Chondrocyte (in vitro differentiated cells): ENCODE data around the gene PDXP. TPM values are rescaled to one million over a fixed set of nuclear protein-coding genes. Genes with fewer than 3 reads are reported as not detected.
A peak's percentile ranks its signal among the peaks of the same experiment; 100 is the strongest.

ENCODE experiments used
- DNase-seq: peaks from one replicate; pipeline ENCODE4 v3.0.0; 2021; ENCODE audit warnings: mixed read lengths, low spot score
- H3K27ac Mint-ChIP-seq: one replicate; pipeline ENCODE4 v1.8.0; 2021; ENCODE audit warnings: mild to moderate bottlenecking, moderate library complexity, mixed read lengths; ENCODE audit not compliant: unreplicated experiment
- H3K27me3 Mint-ChIP-seq: 2 replicates; pipeline ENCODE4 v1.8.0; 2021; ENCODE audit warnings: low read depth, mixed read lengths
- H3K36me3 Mint-ChIP-seq: 2 replicates; pipeline ENCODE4 v1.8.0; 2021; ENCODE audit warnings: low read depth, mixed read lengths
- H3K4me1 Mint-ChIP-seq: 2 replicates; pipeline ENCODE4 v1.8.0; 2021; ENCODE audit warnings: low read depth, mild to moderate bottlenecking, mixed read lengths
- H3K4me3 Mint-ChIP-seq: one replicate; pipeline ENCODE4 v1.8.0; 2021; ENCODE audit warnings: mild to moderate bottlenecking, moderate library complexity, mixed read lengths; ENCODE audit not compliant: unreplicated experiment
- H3K9me3 Mint-ChIP-seq: 2 replicates; pipeline ENCODE4 v1.8.0; 2021; ENCODE audit warnings: low read depth, mixed read lengths
- total RNA-seq: library from RNA; stranded (reverse); gene quantifications from 3 replicates; pipeline ENCODE4 v1.2.1, GENCODE V29; 2021
- TF ChIP-seq, protein P1 (sequence below): fragments of 200-600 bp; sonication (generic); IDR thresholded peaks from 2 replicates; pipeline ENCODE4 v1.5.0; 2021; ENCODE audit warnings: antibody characterized with exemption, mild to moderate bottlenecking, moderate library complexity

PDXP gene
- total RNA-seq, 1 donor from 2014 or later = 14.8 TPM

GRCh38 chr22:37633625-37634416 is 24.7 kb upstream of the PDXP start:
- H3K9me3 Mint-ChIP-seq = no peaks in the 10 kb centered on the region
- no peak for DNase-seq
- H3K27me3 Mint-ChIP-seq = no peaks in the 10 kb centered on the region
- peaks cover 34% of the 10 kb centered on the region for H3K4me1 Mint-ChIP-seq
- TF ChIP-seq, protein P1, sequence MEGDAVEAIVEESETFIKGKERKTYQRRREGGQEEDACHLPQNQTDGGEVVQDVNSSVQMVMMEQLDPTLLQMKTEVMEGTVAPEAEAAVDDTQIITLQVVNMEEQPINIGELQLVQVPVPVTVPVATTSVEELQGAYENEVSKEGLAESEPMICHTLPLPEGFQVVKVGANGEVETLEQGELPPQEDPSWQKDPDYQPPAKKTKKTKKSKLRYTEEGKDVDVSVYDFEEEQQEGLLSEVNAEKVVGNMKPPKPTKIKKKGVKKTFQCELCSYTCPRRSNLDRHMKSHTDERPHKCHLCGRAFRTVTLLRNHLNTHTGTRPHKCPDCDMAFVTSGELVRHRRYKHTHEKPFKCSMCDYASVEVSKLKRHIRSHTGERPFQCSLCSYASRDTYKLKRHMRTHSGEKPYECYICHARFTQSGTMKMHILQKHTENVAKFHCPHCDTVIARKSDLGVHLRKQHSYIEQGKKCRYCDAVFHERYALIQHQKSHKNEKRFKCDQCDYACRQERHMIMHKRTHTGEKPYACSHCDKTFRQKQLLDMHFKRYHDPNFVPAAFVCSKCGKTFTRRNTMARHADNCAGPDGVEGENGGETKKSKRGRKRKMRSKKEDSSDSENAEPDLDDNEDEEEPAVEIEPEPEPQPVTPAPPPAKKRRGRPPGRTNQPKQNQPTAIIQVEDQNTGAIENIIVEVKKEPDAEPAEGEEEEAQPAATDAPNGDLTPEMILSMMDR = peak; percentile 65
- H3K27ac Mint-ChIP-seq = peak overlapping the region; percentile 79
- peak overlapping the region; percentile 51 for H3K4me3 Mint-ChIP-seq
- H3K36me3 Mint-ChIP-seq = no peaks in the 10 kb centered on the region

DNA sequence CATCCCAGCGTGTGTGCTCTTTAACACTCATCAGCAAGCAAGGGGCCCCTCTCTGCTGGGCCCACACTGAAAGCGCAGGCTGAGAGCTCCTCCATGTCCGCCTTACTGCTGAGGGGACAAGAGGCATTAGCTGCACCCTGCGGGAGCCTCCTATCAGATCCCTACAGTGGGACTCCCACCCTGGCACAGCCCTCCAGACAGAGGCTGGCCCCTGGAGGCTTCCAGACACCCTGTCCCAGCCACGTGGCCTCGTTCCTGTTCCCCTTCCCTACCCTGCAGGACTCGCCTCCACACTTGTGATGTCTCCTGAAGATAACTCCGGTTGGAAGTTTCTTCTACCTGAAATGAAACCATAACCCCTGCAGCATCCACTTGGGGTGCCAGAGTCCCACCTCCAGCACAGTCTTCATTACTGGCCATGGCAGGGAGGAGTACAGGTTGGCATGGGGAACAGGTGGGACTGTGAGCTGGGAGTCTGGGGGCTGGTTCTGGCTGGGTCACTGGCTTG is 24.1 kb upstream of the PDXP start:
- no peaks in the 10 kb centered on the region for H3K36me3 Mint-ChIP-seq
- TF ChIP-seq, protein P1 = no peak
- H3K4me1 Mint-ChIP-seq = peaks cover 35% of the 10 kb centered on the region
- no peak for DNase-seq
- peak overlapping the region; percentile 51 for H3K4me3 Mint-ChIP-seq
- H3K27me3 Mint-ChIP-seq = no peaks in the 10 kb centered on the region
- H3K9me3 Mint-ChIP-seq = no peaks in the 10 kb centered on the region
- H3K27ac Mint-ChIP-seq = peak overlapping the region; percentile 79

DNA sequence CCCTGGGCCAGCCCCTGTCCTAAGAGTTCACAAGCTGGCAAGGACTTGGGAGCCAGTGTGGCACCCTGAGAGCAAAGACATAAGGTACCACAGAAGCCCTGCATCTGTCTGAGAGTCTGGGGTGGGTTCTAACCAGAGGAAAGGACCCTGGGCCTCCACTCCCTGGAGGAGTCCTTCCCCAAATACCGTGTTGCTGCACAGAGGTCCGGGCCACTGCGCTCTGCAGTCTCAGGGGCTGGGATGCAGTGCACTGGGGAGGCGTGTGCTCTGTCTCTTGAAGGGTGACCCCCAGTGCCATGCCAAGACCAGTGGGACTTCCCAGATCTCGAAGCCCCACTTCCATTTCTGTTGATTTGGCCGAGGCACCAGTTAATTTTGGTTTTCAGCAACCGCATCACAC is 23.4 kb upstream of the PDXP start:
- DNase-seq = no peak
- Mint-ChIP-seq H3K4me1 (peaks cover 36% of the 10 kb centered on the region), H3K27ac (no peak overlapping the region), H3K36me3 (no peaks in the 10 kb centered on the region), H3K4me3 (no peak overlapping the region), H3K9me3 (no peaks in the 10 kb centered on the region), H3K27me3 (no peaks in the 10 kb centered on the region)
- TF ChIP-seq, protein P1 = no peak

DNA sequence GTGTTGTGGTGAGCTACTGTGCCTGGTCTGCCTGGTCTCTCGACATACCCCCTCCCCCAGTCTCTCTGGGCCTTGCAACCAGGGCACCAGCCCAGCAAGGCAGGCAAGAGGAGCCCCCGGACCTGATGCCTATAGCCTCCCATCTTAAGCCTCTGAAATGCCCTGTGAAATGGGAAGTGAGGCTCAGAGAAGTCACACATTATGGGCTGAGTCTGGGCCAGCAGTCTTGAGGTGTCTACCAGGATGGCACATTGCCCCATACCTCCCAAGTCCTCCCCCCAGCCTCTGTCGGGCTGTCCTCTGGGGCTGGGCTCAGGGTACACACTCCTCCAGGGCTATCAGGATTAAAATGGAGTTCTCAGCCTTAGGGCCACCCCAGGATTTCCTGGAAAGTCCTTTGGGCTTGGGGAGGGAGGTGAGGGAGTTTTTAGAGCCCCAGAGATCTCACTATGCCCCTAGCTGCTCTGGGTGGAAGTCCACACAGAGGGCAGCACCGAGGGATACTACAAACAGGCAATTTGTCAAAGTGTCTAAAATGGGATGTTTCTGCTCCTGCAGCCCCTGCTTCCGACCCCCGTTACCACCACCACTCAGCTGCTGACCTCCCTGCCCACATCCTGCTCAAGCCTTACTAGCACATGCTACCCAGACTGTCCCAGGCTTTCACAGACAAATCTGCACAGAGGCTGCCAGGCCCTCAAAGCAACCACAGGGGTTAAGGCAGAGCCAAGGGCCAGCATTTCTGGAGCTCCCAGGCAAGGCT is 22.2 kb upstream of the PDXP start:
- H3K36me3 Mint-ChIP-seq = no peaks in the 10 kb centered on the region
- DNase-seq = no peak
- no peak overlapping the region for H3K27ac Mint-ChIP-seq

GRCh38 chr22:37636949-37637273 is 21.6 kb upstream of the PDXP start:
- H3K27me3 Mint-ChIP-seq = no peaks in the 10 kb centered on the region
- no peak for DNase-seq
- TF ChIP-seq, protein P1 = no peak
- H3K27ac Mint-ChIP-seq = no peak overlapping the region
- no peaks in the 10 kb centered on the region for H3K9me3 Mint-ChIP-seq
- H3K36me3 Mint-ChIP-seq = no peaks in the 10 kb centered on the region
- peaks cover 38% of the 10 kb centered on the region for H3K4me1 Mint-ChIP-seq
- H3K4me3 Mint-ChIP-seq = no peak overlapping the region

More for the DNA sequence above, 22.2 kb upstream of the PDXP start:
- Mint-ChIP-seq H3K9me3 (no peaks in the 10 kb centered on the region), H3K27me3 (no peaks in the 10 kb centered on the region), H3K4me3 (no peak overlapping the region), H3K4me1 (peaks cover 38% of the 10 kb centered on the region)
- TF ChIP-seq, protein P1 = peak; percentile 56
